GM19025 (cell line): ENCODE results near the gene CLOCK.

Experiments used
- ATAC-seq: cut with Tn5 transposase; IDR thresholded peaks from one replicate; pipeline ENCODE4 v1.9.1; 2021; ENCODE audit warnings: mild to moderate bottlenecking, low read depth, moderate library complexity; ENCODE audit not compliant: unreplicated experiment

CLOCK gene

GRCh38 chr4:55485821-55486220 is 60.9 kb downstream of the CLOCK start:
- ATAC-seq, result no peak

- ATAC-seq, result no peak
These were observed 63.4 kb downstream of the CLOCK start for GRCh38 chr4:55483315-55483714.

GRCh38 chr4:55475394-55476243 is 71.1 kb downstream of the CLOCK start:
- ATAC-seq, result no peak

GRCh38 chr4:55469979-55470378 is 76.7 kb downstream of the CLOCK start:
- no peak for ATAC-seq

GRCh38 chr4:55468724-55469123 is 78.0 kb downstream of the CLOCK start:
- no peak for ATAC-seq

GRCh38 chr4:55466001-55466400 is 80.7 kb downstream of the CLOCK start:
- no peak for ATAC-seq

- ATAC-seq, result no peak
These were observed 88.1 kb downstream of the CLOCK start for GRCh38 chr4:55458611-55459010.

GRCh38 chr4:55458164-55458563 is 88.5 kb downstream of the CLOCK start:
- ATAC-seq, result no peak

GRCh38 chr4:55450566-55450965 is 96.1 kb downstream of the CLOCK start:
- ATAC-seq, result no peak

GRCh38 chr4:55447831-55448230 is 98.9 kb downstream of the CLOCK start:
- ATAC-seq, result no peak

- no peak for ATAC-seq
These were observed 99.5 kb downstream of the CLOCK start for GRCh38 chr4:55447108-55447708.

- no peak for ATAC-seq
These were observed 100.2 kb downstream of the CLOCK start for GRCh38 chr4:55446578-55446922.

GRCh38 chr4:55445921-55446577 is 100.7 kb downstream of the CLOCK start:
- no peak for ATAC-seq

- no peak for ATAC-seq
These were observed 101.9 kb downstream of the CLOCK start for GRCh38 chr4:55444827-55445226.

GRCh38 chr4:55442541-55442940 is 104.2 kb downstream of the CLOCK start:
- ATAC-seq, result no peak

- ATAC-seq, result no peak
These were observed 105.9 kb downstream of the CLOCK start for GRCh38 chr4:55440786-55441185.

- no peak for ATAC-seq
These were observed 107.7 kb downstream of the CLOCK start for GRCh38 chr4:55439023-55439422.

GRCh38 chr4:55438314-55438713 is 108.4 kb downstream of the CLOCK start:
- no peak for ATAC-seq

GRCh38 chr4:55437823-55438222 is 108.9 kb downstream of the CLOCK start:
- no peak for ATAC-seq

GRCh38 chr4:55437356-55437796 is 109.3 kb downstream of the CLOCK start:
- no peak for ATAC-seq

- ATAC-seq, result peak; percentile 66
These were observed 111.4 kb downstream of the CLOCK start for GRCh38 chr4:55435141-55435841.
